Activated T-cell treated with anti-CD3 and anti-CD28 coated beads for 1 hour (primary cell): ENCODE measurements around the gene PTGDR2.

Experiments
- DNase-seq: peaks from one replicate; pipeline ENCODE4 v3.0.0-alpha.2; 2020; ENCODE audit warnings: low read depth

PTGDR2 gene

DNA sequence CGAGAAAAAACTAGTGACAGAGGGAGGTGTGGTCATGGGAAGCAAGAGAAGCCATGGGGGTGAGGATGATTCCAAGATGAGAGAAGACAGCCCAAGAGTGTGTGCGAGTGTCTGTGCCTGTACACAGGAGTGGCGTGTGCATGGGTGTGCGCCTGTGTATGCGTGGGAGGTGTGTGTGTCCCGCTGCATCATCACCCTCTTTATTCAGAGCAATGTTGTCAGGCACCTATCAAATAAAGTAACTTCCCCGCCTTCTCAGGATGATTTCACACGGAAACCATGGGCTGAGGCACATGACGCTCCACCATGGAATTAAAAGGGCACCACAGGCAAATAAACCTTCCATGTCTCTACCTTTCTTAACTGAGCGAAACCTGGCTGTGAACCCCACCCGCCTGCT is 46.1 kb downstream of the PTGDR2 start:
- DNase-seq, result no peak

DNA sequence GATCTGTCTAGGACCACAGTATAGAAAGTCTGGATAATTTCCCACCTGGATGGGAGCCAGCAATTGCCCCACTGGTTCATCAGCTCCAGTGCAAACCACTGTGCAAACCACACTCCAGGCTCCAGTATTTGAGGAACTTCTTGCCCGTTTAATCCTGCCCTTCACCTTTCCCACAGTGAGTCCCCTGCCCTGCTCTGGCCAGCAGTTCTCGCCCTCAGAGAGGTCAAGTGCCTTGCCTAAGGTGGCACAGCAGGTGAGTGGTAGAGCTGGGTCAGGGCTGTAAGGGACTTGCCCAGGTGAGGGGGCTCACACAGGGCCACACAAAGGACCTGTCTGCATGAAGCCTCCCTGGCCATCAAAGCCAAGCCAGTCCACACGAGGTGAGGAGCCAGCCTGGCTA is 46.5 kb downstream of the PTGDR2 start:
- DNase-seq, result no peak

DNA sequence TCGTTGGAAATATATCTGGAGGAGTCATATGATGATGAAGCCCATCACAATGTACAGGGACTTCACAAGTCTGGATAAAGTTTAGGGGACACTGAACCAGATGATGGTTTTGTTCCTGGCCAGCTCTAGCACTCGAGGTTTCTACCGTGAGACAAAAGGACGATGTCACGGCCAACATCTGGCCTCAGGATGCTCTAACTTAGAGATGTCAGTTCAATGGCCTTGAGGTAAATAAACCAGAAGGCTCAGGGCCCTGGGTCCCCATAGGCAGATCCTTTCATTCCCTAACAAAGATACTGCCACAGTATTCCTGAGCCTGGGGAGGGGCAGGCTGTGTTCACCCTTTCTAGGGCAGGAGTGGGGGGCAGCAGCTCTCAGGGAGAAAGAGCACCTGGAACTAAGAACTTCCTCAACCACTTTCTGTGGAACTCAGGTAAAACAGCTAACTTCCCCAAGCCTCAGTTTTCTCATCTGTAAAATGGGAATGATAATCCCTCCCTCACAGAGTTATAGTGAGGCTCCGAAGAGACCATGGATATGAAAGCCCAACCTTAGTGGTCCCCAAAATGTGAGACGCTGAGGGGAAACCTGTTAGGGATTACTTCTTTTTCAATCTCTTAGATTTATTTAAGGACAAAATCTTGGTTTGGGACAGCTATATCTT is 52.3 kb downstream of the PTGDR2 start:
- no peak for DNase-seq

DNA sequence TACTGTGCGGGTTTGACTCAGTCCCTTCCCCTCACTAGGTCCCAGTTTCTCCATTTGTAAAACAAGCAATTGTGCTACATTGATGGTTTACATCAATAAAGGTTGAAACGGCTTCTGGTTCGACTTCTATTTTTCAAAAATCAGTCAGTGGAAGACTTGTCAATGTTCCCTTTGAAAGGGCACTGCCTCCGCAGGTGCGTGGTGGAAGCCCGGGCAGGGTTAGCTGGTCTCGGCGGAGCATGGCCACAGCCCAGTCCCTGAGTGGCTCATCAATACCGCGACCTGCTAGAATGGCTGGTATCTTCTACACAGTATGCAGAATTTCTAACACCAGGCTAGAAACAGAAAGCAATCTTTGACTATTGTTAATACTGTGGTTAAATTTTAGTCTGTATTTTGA is 54.6 kb downstream of the PTGDR2 start:
- DNase-seq, result no peak
